Endothelial cell of umbilical vein (primary cell): Measurements from ENCODE around the gene ETS2. TPM values are rescaled to one million over a fixed set of nuclear protein-coding genes. Genes with fewer than 3 reads are reported as not detected.

Source experiments
- BruUV-seq: library from RNA; stranded (reverse); fragments of 400-500 nt; replicated peaks from 2 replicates; lab custom pipeline; 2021; lab: Mats Ljungman, UMichigan
- CTCF ChIA-PET: fragments of 300-600, 350-600 bp; sonication (Branson Sonifier 250); formaldehyde crosslinking; loops from one replicate; lab custom pipeline; 2021; ENCODE audit warnings: antibody characterized with exemption, inconsistent platforms; lab: Charles Lee
- POLR2A ChIA-PET: fragments of 300-600, 350-600 bp; sonication (Branson Sonifier 250); formaldehyde crosslinking; loops from one replicate; lab custom pipeline; 2021; ENCODE audit warnings: antibody characterized with exemption, inconsistent platforms; lab: Charles Lee
- DNase-seq: peaks from one replicate; pipeline ENCODE4 v3.0.0-alpha.2; 2011; ENCODE audit warnings: low read depth, low spot score
- FAIRE-seq: peaks from 2 replicates; lab custom pipeline; 2011; peaks lifted over from hg19 to GRCh38; lab: Jason Lieb, UNC
- H2AFZ ChIP-seq: 2 replicates; pipeline ENCODE4 v1.6.0; 2012; ENCODE audit warnings: low read depth, low read length, control low read depth, inconsistent platforms
- H3K27ac ChIP-seq: 2 replicates; pipeline ENCODE4 v1.5.1; 2011; ENCODE audit warnings: low read depth, mild to moderate bottlenecking, control low read depth, low read length, moderate library complexity; ENCODE audit not compliant: insufficient read depth
- H3K27me3 ChIP-seq, 2 experiments: 2 replicates each; pipeline versions ENCODE4 v1.6.0 to v1.6.1; 2011; ENCODE audit warnings: low read length in 2 of 2, mixed read lengths in 1 of 2; ENCODE audit not compliant: control insufficient read depth in 2 of 2, insufficient read depth in 2 of 2
- H3K36me3 ChIP-seq, 2 experiments: 2 replicates in 1 of 2; 3 replicates in 1 of 2; pipeline ENCODE4 v1.5.1; 2011; ENCODE audit warnings: low read length in 2 of 2, mild to moderate bottlenecking in 1 of 2, moderate library complexity in 1 of 2; ENCODE audit not compliant: control insufficient read depth in 2 of 2, insufficient read depth in 2 of 2; ENCODE audit errors: extremely low read depth in 1 of 2
- H3K4me1 ChIP-seq: 3 replicates; pipeline ENCODE4 v1.5.1; 2011; ENCODE audit warnings: mild to moderate bottlenecking, low read length; ENCODE audit not compliant: control insufficient read depth, insufficient read depth; ENCODE audit errors: extremely low read depth
- H3K4me2 ChIP-seq: 2 replicates; pipeline ENCODE4 v1.6.1; 2011; ENCODE audit warnings: low read length, control low read depth, mixed read lengths; ENCODE audit not compliant: insufficient read depth
- H3K4me3 ChIP-seq, 3 experiments: fragments of 200-600 bp in 1 of 3; sonication (generic), shearing (Covaris generic) in 1 of 3; replicated peaks in 1 of 3; 2 replicates each; pipeline ENCODE4 v1.5.1; 2011 to 2016; ENCODE audit warnings: control low read depth in 3 of 3, low read length in 3 of 3, mild to moderate bottlenecking in 2 of 3, inconsistent platforms in 1 of 3, low read depth in 1 of 3, moderate library complexity in 1 of 3; ENCODE audit not compliant: insufficient read depth in 1 of 3
- H3K79me2 ChIP-seq: 2 replicates; pipeline ENCODE4 v1.6.0; 2012; ENCODE audit warnings: low read length, inconsistent platforms; ENCODE audit not compliant: control insufficient read depth, insufficient read depth
- H3K9ac ChIP-seq: replicated peaks from 2 replicates; pipeline ENCODE3; 2011; ENCODE audit warnings: low read length, control low read depth; ENCODE audit not compliant: insufficient read depth; ENCODE audit errors: extremely low read depth
- H3K9me1 ChIP-seq: replicated peaks from 3 replicates; pipeline ENCODE4 v1.6.0; 2011; ENCODE audit warnings: mild to moderate bottlenecking, low read length; ENCODE audit not compliant: control insufficient read depth, insufficient read depth; ENCODE audit errors: extremely low read depth
- H3K9me3 ChIP-seq: replicated peaks from 2 replicates; pipeline ENCODE4 v1.5.1; 2012; ENCODE audit warnings: low read length, inconsistent platforms; ENCODE audit not compliant: control insufficient read depth, insufficient read depth
- H4K20me1 ChIP-seq: replicated peaks from 2 replicates; pipeline ENCODE3; 2011; ENCODE audit warnings: mild to moderate bottlenecking, low read length; ENCODE audit not compliant: control insufficient read depth, insufficient read depth; ENCODE audit errors: extremely low read depth
- EZH2 ChIP-seq: IDR thresholded peaks from 2 replicates; pipeline ENCODE4 v1.6.1; 2012; ENCODE audit warnings: borderline replicate concordance, low read depth, mild to moderate bottlenecking, moderate library complexity, low read length, inconsistent platforms; ENCODE audit not compliant: severe bottlenecking
- GATA2 ChIP-seq: IDR thresholded peaks from 2 replicates; pipeline ENCODE4 v1.7.0; 2011; ENCODE audit warnings: low read depth, mild to moderate bottlenecking, moderate library complexity, mixed read lengths, low read length; ENCODE audit not compliant: insufficient read length, insufficient read depth
- JUN ChIP-seq: IDR thresholded peaks from 2 replicates; pipeline ENCODE4 v1.6.1; 2011; ENCODE audit warnings: borderline replicate concordance, low read depth; ENCODE audit not compliant: insufficient read length, insufficient read depth
- MYC ChIP-seq: IDR thresholded peaks from one replicate; pipeline ENCODE4 v1.6.1; 2011; ENCODE audit warnings: mild to moderate bottlenecking, low read depth, low read length
- POLR2A ChIP-seq: IDR thresholded peaks from 2 replicates; pipeline ENCODE4 v1.6.1; 2012; ENCODE audit warnings: low read depth, mild to moderate bottlenecking, control low read depth, low read length
- POLR2AphosphoS5 ChIP-seq: IDR thresholded peaks from 2 replicates; pipeline ENCODE4 v1.6.1; 2012; ENCODE audit warnings: low read depth, mild to moderate bottlenecking, control low read depth, low read length, moderate library complexity; ENCODE audit not compliant: insufficient read depth
- dilution Hi-C: fragments of 300-500 bp; cut with MboI; formaldehyde crosslinking; loops from one replicate; pipeline ENCODE4 v1.15.0; 2019; ENCODE audit warnings: low sequenced_read_pairs; ENCODE audit not compliant: extremely low pct_ligation_motif_present
- intact Hi-C: fragments of 100-400 bp; cut with micrococcal nuclease; formaldehyde crosslinking; loops from one replicate; pipeline ENCODE4 v1.10.0; 2022
- polyA plus RNA-seq, 4 experiments: library from polyadenylated mRNA; depleted of rRNA in 3 of 4; stranded (reverse) in 3 of 4; unstranded in 1 of 4; fragments of >200 nt; gene quantifications; 2 replicates each; pipeline versions ENCODE4 v1.2.1 to v1.2.3, GENCODE V29; 2011 to 2012; ENCODE audit warnings: missing spikeins in 1 of 4
- total RNA-seq: library from RNA; stranded (reverse); gene quantifications from 2 replicates; pipeline ENCODE4 v1.2.3, GENCODE V29; 2021
- TF ChIP-seq, protein P1 (sequence below), 2 donors: IDR thresholded peaks; 1 replicate in 1 of 2; 2 replicates in 1 of 2; pipeline ENCODE4 v1.5.1; 2011; ENCODE audit warnings: low read length in 2 of 2, mild to moderate bottlenecking in 2 of 2, moderate library complexity in 2 of 2, control low read depth in 1 of 2, inconsistent platforms in 1 of 2, low read depth in 1 of 2; ENCODE audit not compliant: insufficient read depth in 1 of 2; ENCODE audit errors: extremely low read depth in 1 of 2

Gene ETS2
- total and polyA plus RNA-seq, 2 donors (not counting 3 experiments of a cell fraction or from before 2014, with no cell fraction given), result 16.3 to 54.5 TPM

GRCh38 chr21:38858812-38859205, 53.1 kb downstream of the ETS2 start:
- Histone ChIP-seq H3K4me2 (no peak overlapping the region), H3K9me3 (no peaks in the 10 kb centered on the region), H3K27me3 (no peaks in the 10 kb centered on the region), H3K9ac (no peak overlapping the region), H2AFZ (no peak overlapping the region), H3K4me1 (peaks cover 4% of the 10 kb centered on the region), H3K9me1 (no peaks in the 10 kb centered on the region), H4K20me1 (no peaks in the 10 kb centered on the region), H3K27ac (no peak overlapping the region), H3K4me3 (no peak overlapping the region), H3K79me2 (no peaks in the 10 kb centered on the region), H3K36me3 (no peaks in the 10 kb centered on the region)
- dilution Hi-C loops, result no loop called here
- intact Hi-C loops, result no loop called here
- ChIA-PET CTCF (no interaction called here), POLR2A (no interaction called here)
- BruUV-seq, result no TSS peak
- TF ChIP-seq EZH2, result no peak
- no peak for TF ChIP-seq JUN
- TF ChIP-seq POLR2A, result no peak
- no peak for TF ChIP-seq POLR2AphosphoS5
- FAIRE-seq (no peak), DNase-seq (no peak)

GRCh38 chr21:38859852-38860251, 54.1 kb downstream of the ETS2 start:
- Histone ChIP-seq H2AFZ (no peak overlapping the region), H3K9me3 (no peaks in the 10 kb centered on the region), H3K4me1 (no peaks in the 10 kb centered on the region), H3K27ac (no peak overlapping the region), H3K9ac (no peak overlapping the region), H3K4me2 (no peak overlapping the region), H3K4me3 (no peak overlapping the region), H3K79me2 (no peaks in the 10 kb centered on the region), H3K27me3 (no peaks in the 10 kb centered on the region), H3K36me3 (no peaks in the 10 kb centered on the region), H3K9me1 (no peaks in the 10 kb centered on the region), H4K20me1 (no peaks in the 10 kb centered on the region)
- TF ChIP-seq, protein P1, sequence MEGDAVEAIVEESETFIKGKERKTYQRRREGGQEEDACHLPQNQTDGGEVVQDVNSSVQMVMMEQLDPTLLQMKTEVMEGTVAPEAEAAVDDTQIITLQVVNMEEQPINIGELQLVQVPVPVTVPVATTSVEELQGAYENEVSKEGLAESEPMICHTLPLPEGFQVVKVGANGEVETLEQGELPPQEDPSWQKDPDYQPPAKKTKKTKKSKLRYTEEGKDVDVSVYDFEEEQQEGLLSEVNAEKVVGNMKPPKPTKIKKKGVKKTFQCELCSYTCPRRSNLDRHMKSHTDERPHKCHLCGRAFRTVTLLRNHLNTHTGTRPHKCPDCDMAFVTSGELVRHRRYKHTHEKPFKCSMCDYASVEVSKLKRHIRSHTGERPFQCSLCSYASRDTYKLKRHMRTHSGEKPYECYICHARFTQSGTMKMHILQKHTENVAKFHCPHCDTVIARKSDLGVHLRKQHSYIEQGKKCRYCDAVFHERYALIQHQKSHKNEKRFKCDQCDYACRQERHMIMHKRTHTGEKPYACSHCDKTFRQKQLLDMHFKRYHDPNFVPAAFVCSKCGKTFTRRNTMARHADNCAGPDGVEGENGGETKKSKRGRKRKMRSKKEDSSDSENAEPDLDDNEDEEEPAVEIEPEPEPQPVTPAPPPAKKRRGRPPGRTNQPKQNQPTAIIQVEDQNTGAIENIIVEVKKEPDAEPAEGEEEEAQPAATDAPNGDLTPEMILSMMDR (IDR thresholded peaks at IDR 0.05; ENCODE audit: extremely low read depth in 1 of 2, insufficient read depth in 1 of 2, low read depth in 1 of 2, low read length in 2 of 2), result no peak
- TF ChIP-seq POLR2A, result no peak
- no peak for TF ChIP-seq GATA2
- no peak for TF ChIP-seq POLR2AphosphoS5
- no peak for TF ChIP-seq MYC
- TF ChIP-seq EZH2, result no peak
- ChIA-PET POLR2A (no interaction called here), CTCF (interaction anchor here (0.8 to 1.2 kb wide), 2 partner anchors 9 to 17 kb away, joined by 3 read pairs; no protein-coding TSS in a partner anchor)
- intact Hi-C loops (no loop called here), dilution Hi-C loops (no loop called here)
- BruUV-seq, result no TSS peak
- FAIRE-seq (no peak), DNase-seq (no peak)
